NK-92 treated with Interleukin-12 subunit alpha and Interleukin-12 subunit beta, amount 100 ng/mL, for 24 hours (cell line): ENCODE data around the gene AKAP8L.
"Not testable (repeated sequence)": the region's sequence is repeated elsewhere in the genome, so short reads cannot be mapped to it uniquely, and the experiment has no call there.

Source experiments
- DNase-seq: peaks from one replicate; lab custom pipeline; 2025; lab: John Stamatoyannopoulos, UW

Gene AKAP8L

GRCh38 chr19:15379083-15379998 lies 39.4 kb downstream of the AKAP8L start, which contains the start of gene AKAP8:
Gene AKAP8, minus strand, starts transcription at chr19:15379787. Its CDS starts 56 bp downstream, at chr19:15379731.
- DNase-seq: peak; percentile 98

- DNase-seq: peak; percentile 37
These were observed 40.2 kb downstream of the AKAP8L start for GRCh38 chr19:15378534-15379082.

- DNase-seq: no peak
These were observed 43.9 kb downstream of the AKAP8L start for GRCh38 chr19:15374796-15375440.

GRCh38 chr19:15374105-15374651 lies 44.6 kb downstream of the AKAP8L start:
- no peak for DNase-seq

- no peak for DNase-seq
These were observed 45.1 kb downstream of the AKAP8L start for GRCh38 chr19:15373644-15374043.

- DNase-seq: no peak
These were observed 45.9 kb downstream of the AKAP8L start for GRCh38 chr19:15372891-15373301.

GRCh38 chr19:15372470-15372869 lies 46.3 kb downstream of the AKAP8L start:
- no peak for DNase-seq

GRCh38 chr19:15371786-15372380 lies 46.9 kb downstream of the AKAP8L start:
- no peak for DNase-seq

GRCh38 chr19:15371119-15371518 lies 47.7 kb downstream of the AKAP8L start:
- no peak for DNase-seq

GRCh38 chr19:15369594-15369891 lies 49.2 kb downstream of the AKAP8L start:
- DNase-seq: no peak

GRCh38 chr19:15368798-15369593 lies 49.8 kb downstream of the AKAP8L start:
- DNase-seq: no peak

GRCh38 chr19:15368051-15368632 lies 50.6 kb downstream of the AKAP8L start:
- DNase-seq: no peak

- no peak for DNase-seq
These were observed 51.3 kb downstream of the AKAP8L start for GRCh38 chr19:15367439-15367838.

- DNase-seq: no peak
These were observed 53.5 kb downstream of the AKAP8L start for GRCh38 chr19:15365264-15365663.

GRCh38 chr19:15363791-15364190 lies 55.0 kb downstream of the AKAP8L start:
- not testable (repeated sequence) for DNase-seq

GRCh38 chr19:15363048-15363447 lies 55.7 kb downstream of the AKAP8L start:
- not testable (repeated sequence) for DNase-seq

GRCh38 chr19:15360015-15360414 lies 58.8 kb downstream of the AKAP8L start:
- DNase-seq: not testable (repeated sequence)

- no peak for DNase-seq
These were observed 59.9 kb downstream of the AKAP8L start for GRCh38 chr19:15358918-15359317.

- DNase-seq: no peak
These were observed 60.9 kb downstream of the AKAP8L start for GRCh38 chr19:15357906-15358305.

GRCh38 chr19:15354566-15355296 lies 64.1 kb downstream of the AKAP8L start:
- no peak for DNase-seq
